Lung (tissue), 12 donors: Measurements from ENCODE around the gene GRIA4. TPM values are rescaled to one million over a fixed set of nuclear protein-coding genes. Genes with fewer than 3 reads are reported as not detected.

Experiments used
- ATAC-seq: fragments of 200-7000 bp; cut with Tn5 transposase; one replicate; pipeline ENCODE4 v1.9.1; 2020; ENCODE audit warnings: moderate number of reproducible peaks; ENCODE audit not compliant: insufficient read depth, low FRiP score
- DNase-seq, 3 donors: peaks; one replicate each; pipeline ENCODE4 v3.0.0-alpha.2; 2013 to 2017
- H3K27ac ChIP-seq, 2 donors: one replicate each; pipeline ENCODE4 v1.5.1; 2013; ENCODE audit warnings: mild to moderate bottlenecking in 2 of 2, moderate library complexity in 2 of 2, control low read depth in 1 of 2, inconsistent platforms in 1 of 2, low read depth in 1 of 2, low read length in 1 of 2
- H3K27me3 ChIP-seq, 3 donors: one replicate each; pipeline ENCODE4 v1.5.1; 2013; ENCODE audit warnings: low read length in 2 of 3; ENCODE audit not compliant: control insufficient read depth in 3 of 3, insufficient read depth in 3 of 3
- H3K36me3 ChIP-seq, 4 donors: one replicate each; pipeline ENCODE4 v1.5.1; 2013; ENCODE audit warnings: low read length in 4 of 4, mild to moderate bottlenecking in 1 of 4, moderate library complexity in 1 of 4; ENCODE audit not compliant: control insufficient read depth in 4 of 4, insufficient read depth in 4 of 4
- H3K4me1 ChIP-seq, 5 donors: one replicate each; pipeline ENCODE4 v1.5.1; 2013; ENCODE audit warnings: low read length in 5 of 5, mild to moderate bottlenecking in 2 of 5, moderate library complexity in 1 of 5; ENCODE audit not compliant: control insufficient read depth in 5 of 5, insufficient read depth in 5 of 5
- H3K4me3 ChIP-seq: one replicate; pipeline ENCODE4 v1.5.1; 2013; ENCODE audit warnings: mild to moderate bottlenecking, control low read depth, moderate library complexity
- H3K9ac ChIP-seq, 2 donors: one replicate each; pipeline ENCODE4 v1.5.1; 2013; ENCODE audit warnings: low read length in 2 of 2, control low read depth in 1 of 2; ENCODE audit not compliant: insufficient read depth in 1 of 2
- H3K9me3 ChIP-seq, 4 donors: one replicate each; pipeline ENCODE4 v1.5.1; 2013; ENCODE audit warnings: low read length in 3 of 4, mild to moderate bottlenecking in 1 of 4, moderate library complexity in 1 of 4; ENCODE audit not compliant: control insufficient read depth in 4 of 4, insufficient read depth in 3 of 4
- CTCF ChIP-seq: IDR thresholded peaks from 2 replicates; pipeline ENCODE4 v1.5.1; 2012; ENCODE audit warnings: mild to moderate bottlenecking; ENCODE audit errors: control extremely low read depth, extremely low read depth
- WGBS, 2 donors: extraction: QIAGEN DNeasy Blood & Tissue Kit; methylation state at CpG; one replicate each; pipeline ENCODE4 v1.1.7; 2013; 5-methylcytosine and 5-hydroxymethylcytosine counted together
- polyA plus RNA-seq, 2 donors: library from polyadenylated mRNA; stranded (reverse); fragments of 200-250 nt; gene quantifications; one replicate each; pipeline ENCODE4 v1.2.1, GENCODE V29; 2013
- total RNA-seq, 2 donors: library from RNA; depleted of rRNA in 1 of 2; stranded (reverse); fragments of >200 nt in 1 of 2; gene quantifications; one replicate each; pipeline ENCODE4 v1.2.1, GENCODE V29; 2014 to 2021
- donor health status: control.
- donor health status: control.
- donor health status: Bipolar disorder and iron deficiency.
- donor health status: healthy.
- donor health status: DM: yes; HTN: yes; CAD: no.

Gene GRIA4
- total and polyA plus RNA-seq, 4 donors: 0.12 to 0.77 TPM; not detected in 2

- no peak for TF ChIP-seq CTCF
- no peak for DNase-seq
- H3K9ac ChIP-seq: no peak overlapping the region
Observed at GRCh38 chr11:105960252-105961245, 350.7 kb downstream of the GRIA4 start.

GRCh38 chr11:105968021-105968697, 358.3 kb downstream of the GRIA4 start:
- Histone ChIP-seq H3K4me3 (no peak overlapping the region), H3K36me3 (no peaks in the 10 kb centered on the region), H3K9me3 (no peaks in the 10 kb centered on the region), H3K27me3 (no peaks in the 10 kb centered on the region), H3K4me1 (no peaks in the 10 kb centered on the region), H3K9ac (no peak overlapping the region), H3K27ac (no peak overlapping the region)
- DNase-seq (no peak), ATAC-seq (no peak)
- 85 to 88% methylated on average over 3 of the region's 3 CpGs for WGBS, 2 donors
- no peak for TF ChIP-seq CTCF

More at GRCh38 chr11:105960252-105961245, 350.7 kb downstream of the GRIA4 start:
- Histone ChIP-seq H3K9me3 (peaks cover 0 to 5% (median 4%) of the 10 kb centered on the region in 4 donors), H3K27me3 (no peaks in the 10 kb centered on the region), H3K4me1 (no peaks in the 10 kb centered on the region), H3K4me3 (no peak overlapping the region), H3K27ac (no peak overlapping the region), H3K36me3 (no peaks in the 10 kb centered on the region)
- WGBS, 2 donors: 87 to 89% methylated on average over 22 of the region's 22 CpGs
- ATAC-seq: no peak

GRCh38 chr11:105969756-105970155, 359.9 kb downstream of the GRIA4 start:
- Histone ChIP-seq H3K27me3 (no peaks in the 10 kb centered on the region), H3K9ac (no peak overlapping the region), H3K4me1 (no peaks in the 10 kb centered on the region), H3K9me3 (no peaks in the 10 kb centered on the region), H3K27ac (no peak overlapping the region), H3K36me3 (no peaks in the 10 kb centered on the region), H3K4me3 (no peak overlapping the region)
- no peak for ATAC-seq
- no peak for TF ChIP-seq CTCF
- WGBS, 2 donors: 74 to 85% methylated on average over 1 of the region's 1 CpG
- DNase-seq: no peak
